Prostate gland (tissue), 2 donors: ENCODE results near the gene TUBA1B. TPM values are rescaled to one million over a fixed set of nuclear protein-coding genes. Genes with fewer than 3 reads are reported as not detected.
"Not testable (repeated sequence)": the region's sequence is repeated elsewhere in the genome, so short reads cannot be mapped to it uniquely, and the experiment has no call there.

ENCODE experiments used
- DNase-seq: peaks from one replicate; pipeline ENCODE4 v3.0.0-alpha.2; 2019; ENCODE audit warnings: low spot score
- H3K27ac ChIP-seq, 2 donors: fragments of 200-600 bp; sonication (generic); 2 replicates each; pipeline ENCODE4 v1.5.1; 2017 to 2019
- H3K27me3 ChIP-seq: fragments of 200-600 bp; sonication (generic); replicated peaks from 2 replicates; pipeline ENCODE4 v1.5.1; 2019; ENCODE audit not compliant: insufficient read depth
- H3K36me3 ChIP-seq, 2 donors: fragments of 200-600 bp; sonication (generic); 1 replicate in 1 of 2; 2 replicates in 1 of 2; pipeline versions ENCODE4 v1.5.1 to v1.8.1; 2017 to 2019
- H3K4me1 ChIP-seq: fragments of 200-600 bp; sonication (generic); replicated peaks from 2 replicates; pipeline ENCODE4 v1.5.1; 2019
- H3K4me3 ChIP-seq, 2 donors: fragments of 200-600 bp; sonication (generic); 2 replicates each; pipeline ENCODE4 v1.5.1; 2017 to 2019
- H3K9me3 ChIP-seq: fragments of 200-600 bp; sonication (generic); 2 replicates; pipeline ENCODE4 v1.5.1; 2017
- CTCF ChIP-seq, 4 experiments: fragments of 200-600 bp in 2 of 4; fragments of 450-650 bp in 2 of 4; sonication (generic) in 2 of 4; IDR thresholded peaks; 1 replicate in 3 of 4; 2 replicates in 1 of 4; pipeline ENCODE4 v1.5.1; 2016 to 2019; ENCODE audit warnings: antibody characterized with exemption in 4 of 4, mild to moderate bottlenecking in 2 of 4, moderate library complexity in 2 of 4
- POLR2A ChIP-seq: fragments of 450-650 bp; IDR thresholded peaks from one replicate; pipeline ENCODE4 v1.6.1; 2016; ENCODE audit warnings: antibody characterized with exemption, mild to moderate bottlenecking
- POLR2AphosphoS5 ChIP-seq: sonication (generic); formaldehyde crosslinking; IDR thresholded peaks from one replicate; pipeline ENCODE4 v1.6.1; 2017; ENCODE audit warnings: antibody characterized with exemption
- WGBS: methylation state at CpG from one replicate; pipeline ENCODE4 v1.1.5; 2018; 5-methylcytosine and 5-hydroxymethylcytosine counted together
- intact Hi-C: fragments of 100-400 bp; cut with DNase I; formaldehyde crosslinking; loops from one replicate; pipeline ENCODE4 v1.14.2; 2022
- total RNA-seq, 2 donors: library from RNA; depleted of rRNA; stranded (reverse); fragments of >200 nt; gene quantifications; one replicate each; pipeline ENCODE4 v1.1.0, GENCODE V29; 2016

TUBA1B gene
- total RNA-seq, 2 donors from 2014 or later, result 292 to 922 TPM

GRCh38 chr12:49144384-49144783, 13.2 kb upstream of the TUBA1B start:
- DNase-seq, result no peak
- intact Hi-C loops, result no loop called here
- Histone ChIP-seq H3K4me1 (no peaks in the 10 kb centered on the region), H3K27ac (no peak overlapping the region), H3K4me3 (no peak overlapping the region), H3K36me3 (no peaks in the 10 kb centered on the region), H3K27me3 (no peaks in the 10 kb centered on the region), H3K9me3 (no peaks in the 10 kb centered on the region)
- 90% methylated on average over 2 of the region's 2 CpGs for WGBS
- TF ChIP-seq POLR2A (no peak), CTCF (IDR thresholded peaks at IDR 0.05) (no peak)

GRCh38 chr12:49138999-49139398, 7.8 kb upstream of the TUBA1B start:
- Histone ChIP-seq H3K27ac (no peak overlapping the region), H3K4me1 (no peaks in the 10 kb centered on the region), H3K27me3 (no peaks in the 10 kb centered on the region), H3K9me3 (no peaks in the 10 kb centered on the region), H3K4me3 (no peak overlapping the region), H3K36me3 (no peaks in the 10 kb centered on the region)
- intact Hi-C loops, result no loop called here
- DNase-seq, result no peak
- 86% methylated on average over 2 of the region's 2 CpGs for WGBS
- TF ChIP-seq POLR2AphosphoS5, result no peak

GRCh38 chr12:49138587-49138986, 7.4 kb upstream of the TUBA1B start:
- intact Hi-C loops, result no loop called here
- Histone ChIP-seq H3K27me3 (no peaks in the 10 kb centered on the region), H3K27ac (no peak overlapping the region), H3K4me1 (no peaks in the 10 kb centered on the region), H3K4me3 (no peak overlapping the region), H3K36me3 (no peaks in the 10 kb centered on the region), H3K9me3 (no peaks in the 10 kb centered on the region)
- TF ChIP-seq POLR2AphosphoS5 (no peak), POLR2A (no peak), CTCF (IDR thresholded peaks at IDR 0.05) (no peak)
- WGBS, result 34% methylated on average over 2 of the region's 2 CpGs
- DNase-seq, result no peak

GRCh38 chr12:49137476-49137875, 6.3 kb upstream of the TUBA1B start:
- 100% methylated on average over 1 of the region's 1 CpG for WGBS
- no peak overlapping the region for H3K27ac ChIP-seq
- no peak overlapping the region for H3K4me3 ChIP-seq
- intact Hi-C loops, result no loop called here
- H3K36me3 ChIP-seq, result no peaks in the 10 kb centered on the region
- no peak for TF ChIP-seq CTCF (IDR thresholded peaks at IDR 0.05)
- TF ChIP-seq POLR2A, result no peak
- TF ChIP-seq POLR2AphosphoS5, result no peak
- no peaks in the 10 kb centered on the region for H3K9me3 ChIP-seq
- no peak for DNase-seq
- H3K27me3 ChIP-seq, result no peaks in the 10 kb centered on the region
- no peaks in the 10 kb centered on the region for H3K4me1 ChIP-seq

- H3K9me3 ChIP-seq, H3K4me1 ChIP-seq, H3K27ac ChIP-seq, DNase-seq, H3K4me3 ChIP-seq, H3K27me3 ChIP-seq, intact Hi-C loops, H3K36me3 ChIP-seq: not testable (repeated sequence)
- WGBS, result 90% methylated on average over 3 of the region's 3 CpGs
Observed at GRCh38 chr12:49136997-49137396, 5.8 kb upstream of the TUBA1B start.

- TF ChIP-seq POLR2AphosphoS5, result no peak
- TF ChIP-seq POLR2A, result no peak
- no peak for TF ChIP-seq CTCF (IDR thresholded peaks at IDR 0.05)
- Histone ChIP-seq H3K36me3 (no peaks in the 10 kb centered on the region), H3K4me1 (no peaks in the 10 kb centered on the region), H3K9me3 (no peaks in the 10 kb centered on the region), H3K4me3 (no peak overlapping the region), H3K27ac (no peak overlapping the region), H3K27me3 (no peaks in the 10 kb centered on the region)
- 95% methylated on average over 10 of the region's 10 CpGs for WGBS
- no peak for DNase-seq
- intact Hi-C loops, result no loop called here
Observed at GRCh38 chr12:49133590-49133989, 2.4 kb upstream of the TUBA1B start.
